A673 (cell line): ENCODE data around the gene KRT1. TPM values are rescaled to one million over a fixed set of nuclear protein-coding genes. Genes with fewer than 3 reads are reported as not detected.

Experiments used
- BruUV-seq: library from RNA; stranded (reverse); fragments of 400-500 nt; replicated peaks from 2 replicates; lab custom pipeline; 2021; lab: Mats Ljungman, UMichigan
- CTCF ChIA-PET: fragments of 300-600 bp; sonication (Branson Sonifier 250); formaldehyde crosslinking; loops from one replicate; lab custom pipeline; 2022; ENCODE audit warnings: antibody characterized with exemption; lab: Charles Lee
- POLR2A ChIA-PET: fragments of 300-600 bp; sonication (Branson Sonifier 250); formaldehyde crosslinking; loops from one replicate; lab custom pipeline; 2022; ENCODE audit warnings: antibody characterized with exemption; ENCODE audit not compliant: low non-redundant PET; lab: Charles Lee
- DNase-seq: peaks from one replicate; pipeline ENCODE4 v3.0.0-alpha.2; 2015; ENCODE audit warnings: low spot score
- H3K27ac ChIP-seq: fragments of 200-600 bp; sonication (generic); 2 replicates; pipeline ENCODE4 v1.5.1; 2016; ENCODE audit warnings: mixed run types, low read depth, mild to moderate bottlenecking, mixed read lengths, antibody characterized with exemption, low read length; ENCODE audit not compliant: poor library complexity, severe bottlenecking
- H3K27me3 ChIP-seq: fragments of 200-600 bp; sonication (generic); replicated peaks from 2 replicates; pipeline ENCODE4 v1.6.1; 2017; ENCODE audit warnings: mixed run types, low read depth, mild to moderate bottlenecking, mixed read lengths, antibody characterized with exemption, low read length; ENCODE audit not compliant: insufficient read depth, poor library complexity
- H3K36me3 ChIP-seq: fragments of 200-600 bp; sonication (generic); 2 replicates; pipeline ENCODE4 v1.6.1; 2016; ENCODE audit warnings: mixed run types, mild to moderate bottlenecking, mixed read lengths, antibody characterized with exemption, low read length; ENCODE audit not compliant: insufficient read depth, poor library complexity, severe bottlenecking
- H3K4me1 ChIP-seq: fragments of 200-600 bp; sonication (generic); 2 replicates; pipeline ENCODE4 v1.6.1; 2017; ENCODE audit warnings: mixed run types, mild to moderate bottlenecking, mixed read lengths, antibody characterized with exemption, low read length; ENCODE audit not compliant: insufficient read depth, poor library complexity, severe bottlenecking
- H3K4me3 ChIP-seq: fragments of 200-600 bp; sonication (generic); 2 replicates; pipeline ENCODE4 v1.5.1; 2016; ENCODE audit warnings: low read depth, mixed run types, mild to moderate bottlenecking, mixed read lengths, low read length; ENCODE audit not compliant: poor library complexity, severe bottlenecking
- H3K9me3 ChIP-seq: fragments of 200-600 bp; sonication (generic); 2 replicates; pipeline ENCODE4 v1.6.1; 2016; ENCODE audit warnings: mixed run types, low read depth, mild to moderate bottlenecking, mixed read lengths, antibody characterized with exemption, low read length; ENCODE audit not compliant: poor library complexity, severe bottlenecking
- EZH2 ChIP-seq: fragments of 200-600 bp; sonication (generic); IDR thresholded peaks from 2 replicates; pipeline ENCODE4 v1.6.1; 2017; ENCODE audit warnings: borderline replicate concordance, low read depth, mild to moderate bottlenecking, mixed read lengths, antibody characterized with exemption, low read length; ENCODE audit not compliant: poor library complexity, severe bottlenecking
- intact Hi-C: fragments of 100-400 bp; cut with micrococcal nuclease; formaldehyde crosslinking; loops from one replicate; pipeline ENCODE4 v1.10.0; 2022; ENCODE audit not compliant: unreplicated experiment
- total RNA-seq: library from RNA; stranded (reverse); gene quantifications from 2 replicates; pipeline ENCODE4 v1.2.3, GENCODE V29; 2021
- TF ChIP-seq, protein P1 (sequence below): fragments of 300-800, 200-600 bp; sonication (generic); conservative IDR thresholded peaks from 2 replicates; pipeline ENCODE4 v1.5.1; 2017; ENCODE audit warnings: low read depth, mild to moderate bottlenecking, antibody characterized with exemption, low read length, moderate library complexity, mixed read lengths

Gene KRT1
- total RNA-seq, 1 experiment from 2014 or later, result not detected

DNA sequence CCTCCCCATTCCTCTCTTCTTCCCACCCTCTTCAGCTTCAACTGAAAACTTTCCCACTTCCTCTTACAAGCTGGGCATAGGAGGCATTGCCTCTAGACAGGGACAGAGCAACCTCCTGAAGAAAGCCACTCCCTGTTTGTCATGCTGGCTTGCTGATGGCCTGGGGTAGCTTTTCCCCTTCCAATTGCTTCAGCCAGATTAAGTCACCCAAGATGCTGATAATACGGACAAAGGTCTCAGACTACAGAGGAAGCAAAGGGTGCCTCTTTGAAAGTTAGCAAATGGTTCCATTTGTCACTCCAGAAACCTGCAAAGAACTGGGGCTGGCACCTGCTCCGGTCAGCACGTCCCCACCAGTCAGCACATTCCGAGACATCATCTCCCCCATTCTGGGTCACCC, 34.2 kb downstream of the KRT1 start:
- TF ChIP-seq, protein P1, sequence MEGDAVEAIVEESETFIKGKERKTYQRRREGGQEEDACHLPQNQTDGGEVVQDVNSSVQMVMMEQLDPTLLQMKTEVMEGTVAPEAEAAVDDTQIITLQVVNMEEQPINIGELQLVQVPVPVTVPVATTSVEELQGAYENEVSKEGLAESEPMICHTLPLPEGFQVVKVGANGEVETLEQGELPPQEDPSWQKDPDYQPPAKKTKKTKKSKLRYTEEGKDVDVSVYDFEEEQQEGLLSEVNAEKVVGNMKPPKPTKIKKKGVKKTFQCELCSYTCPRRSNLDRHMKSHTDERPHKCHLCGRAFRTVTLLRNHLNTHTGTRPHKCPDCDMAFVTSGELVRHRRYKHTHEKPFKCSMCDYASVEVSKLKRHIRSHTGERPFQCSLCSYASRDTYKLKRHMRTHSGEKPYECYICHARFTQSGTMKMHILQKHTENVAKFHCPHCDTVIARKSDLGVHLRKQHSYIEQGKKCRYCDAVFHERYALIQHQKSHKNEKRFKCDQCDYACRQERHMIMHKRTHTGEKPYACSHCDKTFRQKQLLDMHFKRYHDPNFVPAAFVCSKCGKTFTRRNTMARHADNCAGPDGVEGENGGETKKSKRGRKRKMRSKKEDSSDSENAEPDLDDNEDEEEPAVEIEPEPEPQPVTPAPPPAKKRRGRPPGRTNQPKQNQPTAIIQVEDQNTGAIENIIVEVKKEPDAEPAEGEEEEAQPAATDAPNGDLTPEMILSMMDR, result no peak
- TF ChIP-seq EZH2, result no peak
- Histone ChIP-seq H3K9me3 (no peaks in the 10 kb centered on the region), H3K27me3 (no peaks in the 10 kb centered on the region), H3K4me3 (no peak overlapping the region), H3K4me1 (no peaks in the 10 kb centered on the region), H3K36me3 (no peaks in the 10 kb centered on the region), H3K27ac (no peak overlapping the region)
- BruUV-seq, result no TSS peak
- ChIA-PET CTCF (no interaction called here), POLR2A (no interaction called here)
- no peak for DNase-seq
- intact Hi-C loops, result no loop called here

DNA sequence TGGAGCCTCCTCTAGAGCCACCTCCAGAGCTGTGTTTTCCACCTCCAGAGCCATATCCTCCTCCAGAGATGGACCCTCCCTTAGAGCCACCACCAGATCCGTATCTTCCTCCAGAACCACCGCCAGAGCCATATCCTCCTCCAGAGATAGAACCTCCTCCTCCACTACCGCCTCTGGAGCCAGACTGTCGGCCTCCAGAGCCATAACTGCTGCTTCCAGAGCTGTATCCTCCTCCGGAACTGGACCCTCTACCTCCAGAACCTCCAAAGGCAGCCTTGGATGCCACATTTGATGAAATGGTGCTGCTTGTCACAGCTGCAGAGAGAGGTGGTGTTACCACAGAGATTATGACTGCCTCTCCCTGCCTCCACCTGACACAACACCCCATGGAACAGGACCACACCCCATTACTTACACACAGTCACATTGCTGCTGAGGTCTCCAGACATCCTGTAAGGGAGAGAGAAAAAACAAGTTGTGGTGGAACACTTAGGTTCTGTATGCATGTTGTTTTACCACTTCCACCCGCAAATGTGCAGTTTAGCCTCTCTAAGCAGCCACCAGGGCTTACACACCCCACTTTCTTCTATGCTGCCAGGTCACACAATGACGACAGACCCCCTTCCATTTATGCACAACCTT, 35.0 kb downstream of the KRT1 start:
- no peaks in the 10 kb centered on the region for H3K9me3 ChIP-seq
- CTCF ChIA-PET, result no interaction called here
- TF ChIP-seq, protein P1, result no peak
- no peak for TF ChIP-seq EZH2
- no peaks in the 10 kb centered on the region for H3K27me3 ChIP-seq
- no peak overlapping the region for H3K4me3 ChIP-seq
- no peak for DNase-seq
- H3K4me1 ChIP-seq, result no peaks in the 10 kb centered on the region
- POLR2A ChIA-PET, result interaction anchor here (0.6 kb wide), 1 partner anchor 195 kb away, joined by 3 read pairs; no protein-coding TSS in a partner anchor
- no TSS peak for BruUV-seq
- H3K36me3 ChIP-seq, result no peaks in the 10 kb centered on the region
- no peak overlapping the region for H3K27ac ChIP-seq
- intact Hi-C loops, result no loop called here

DNA sequence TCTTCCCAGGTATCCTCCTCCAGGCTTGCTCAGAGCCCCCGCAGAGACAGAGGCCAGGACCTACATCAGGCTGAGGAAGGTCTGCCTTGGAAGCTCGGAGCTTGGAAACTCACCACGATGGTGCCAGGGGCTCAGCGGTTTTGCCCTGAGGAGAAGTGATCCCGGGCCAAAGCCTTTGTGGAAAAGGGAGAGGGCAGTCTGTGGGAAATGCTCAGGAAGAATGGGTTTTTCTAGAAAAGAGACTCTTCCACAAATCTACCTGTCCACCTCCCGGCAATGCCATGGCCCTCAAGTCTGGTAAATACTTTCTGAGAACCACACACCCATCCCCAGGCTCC, 36.2 kb downstream of the KRT1 start:
- POLR2A ChIA-PET, result no interaction called here
- no peak for TF ChIP-seq EZH2
- TF ChIP-seq, protein P1, result no peak
- DNase-seq, result no peak
- Histone ChIP-seq H3K4me3 (no peak overlapping the region), H3K27me3 (no peaks in the 10 kb centered on the region), H3K4me1 (no peaks in the 10 kb centered on the region), H3K9me3 (no peaks in the 10 kb centered on the region), H3K27ac (no peak overlapping the region), H3K36me3 (no peaks in the 10 kb centered on the region)
- intact Hi-C loops, result no loop called here
- CTCF ChIA-PET, result no interaction called here
- BruUV-seq, result no TSS peak
